UCSD-AML1 (cell line): Measurements from ENCODE around the gene IQCH.

Source experiments
- DNase-seq: peaks from one replicate; lab custom pipeline; 2025; ENCODE audit not compliant: unreplicated experiment; lab: John Stamatoyannopoulos, UW

Gene IQCH

GRCh38 chr15:67296684-67297083, 42.1 kb downstream of the IQCH start:
- DNase-seq, result no peak

GRCh38 chr15:67300266-67301025, 45.9 kb downstream of the IQCH start:
- no peak for DNase-seq

- DNase-seq, result no peak
Measured at GRCh38 chr15:67303490-67304363, 49.1 kb downstream of the IQCH start.

GRCh38 chr15:67304778-67305177, 50.2 kb downstream of the IQCH start:
- no peak for DNase-seq

- no peak for DNase-seq
Measured at GRCh38 chr15:67305506-67305905, 50.9 kb downstream of the IQCH start.

- no peak for DNase-seq
Measured at GRCh38 chr15:67307156-67307555, 52.6 kb downstream of the IQCH start.

GRCh38 chr15:67307889-67308597, 53.5 kb downstream of the IQCH start:
- no peak for DNase-seq

- no peak for DNase-seq
Measured at GRCh38 chr15:67311731-67312130, 57.1 kb downstream of the IQCH start.

- no peak for DNase-seq
Measured at GRCh38 chr15:67319961-67320360, 65.4 kb downstream of the IQCH start.

- DNase-seq, result no peak
Measured at GRCh38 chr15:67321352-67321751, 66.8 kb downstream of the IQCH start.

GRCh38 chr15:67322481-67322880, 67.9 kb downstream of the IQCH start:
- DNase-seq, result no peak

GRCh38 chr15:67327312-67327711, 72.7 kb downstream of the IQCH start:
- no peak for DNase-seq

- no peak for DNase-seq
Measured at GRCh38 chr15:67327737-67328136, 73.2 kb downstream of the IQCH start.

GRCh38 chr15:67329984-67330733, 75.6 kb downstream of the IQCH start:
- no peak for DNase-seq

GRCh38 chr15:67331676-67332075, 77.1 kb downstream of the IQCH start:
- DNase-seq, result no peak

GRCh38 chr15:67335026-67335425, 80.4 kb downstream of the IQCH start:
- DNase-seq, result no peak

GRCh38 chr15:67335534-67336222, 81.1 kb downstream of the IQCH start:
- DNase-seq, result no peak

- DNase-seq, result no peak
Measured at GRCh38 chr15:67340630-67341029, 86.0 kb downstream of the IQCH start.

- DNase-seq, result no peak
Measured at GRCh38 chr15:67341539-67341938, 87.0 kb downstream of the IQCH start.

GRCh38 chr15:67343206-67343605, 88.6 kb downstream of the IQCH start:
- no peak for DNase-seq
